H9 (cell line): ENCODE data around the gene LRP5. TPM values are rescaled to one million over a fixed set of nuclear protein-coding genes. Genes with fewer than 3 reads are reported as not detected.

Source experiments
- DNase-seq: peaks from one replicate; pipeline ENCODE4 v3.0.0-alpha.2; 2017
- H2AFZ ChIP-seq: one replicate; pipeline ENCODE4 v1.6.1; 2013; ENCODE audit warnings: mild to moderate bottlenecking, low read length, control low read depth, moderate library complexity
- H2AK5ac ChIP-seq: 2 replicates; pipeline ENCODE4 v1.6.1; 2013; ENCODE audit warnings: low read length, control low read depth, mixed read lengths; ENCODE audit not compliant: insufficient read length
- H2BK120ac ChIP-seq: one replicate; pipeline ENCODE4 v1.6.1; 2013; ENCODE audit warnings: low read depth, mild to moderate bottlenecking, low read length, control low read depth, inconsistent platforms; ENCODE audit not compliant: poor library complexity, severe bottlenecking
- H2BK12ac ChIP-seq: 2 replicates; pipeline ENCODE4 v1.6.1; 2013; ENCODE audit warnings: low read length, control low read depth, mixed read lengths, low read depth; ENCODE audit not compliant: insufficient read length
- H2BK15ac ChIP-seq: 2 replicates; pipeline ENCODE4 v1.6.1; 2013; ENCODE audit warnings: low read depth, low read length, control low read depth
- H2BK20ac ChIP-seq: one replicate; pipeline ENCODE4 v1.6.1; 2013; ENCODE audit warnings: low read depth, mild to moderate bottlenecking, low read length, control low read depth, inconsistent platforms; ENCODE audit not compliant: poor library complexity, severe bottlenecking
- H2BK5ac ChIP-seq: 2 replicates; pipeline ENCODE4 v1.6.1; 2013; ENCODE audit warnings: low read length, control low read depth, mixed read lengths; ENCODE audit not compliant: insufficient read length
- H3K14ac ChIP-seq: 2 replicates; pipeline ENCODE4 v1.6.1; 2013; ENCODE audit warnings: low read length, control low read depth; ENCODE audit not compliant: insufficient read depth
- H3K18ac ChIP-seq: 2 replicates; pipeline ENCODE4 v1.6.1; 2013; ENCODE audit warnings: low read depth, mild to moderate bottlenecking, mixed read lengths, low read length, control low read depth; ENCODE audit not compliant: insufficient read length
- H3K23ac ChIP-seq: 2 replicates; pipeline ENCODE4 v1.6.1; 2013; ENCODE audit warnings: low read length, control low read depth, mixed read lengths, low read depth; ENCODE audit not compliant: insufficient read length
- H3K23me2 ChIP-seq: 2 replicates; pipeline ENCODE4 v1.6.1; 2013; ENCODE audit warnings: low read depth, mild to moderate bottlenecking, mixed read lengths, low read length, control low read depth; ENCODE audit not compliant: insufficient read length, poor library complexity, severe bottlenecking
- H3K27ac ChIP-seq: 2 replicates; pipeline ENCODE4 v1.5.1; 2013; ENCODE audit warnings: low read length, control low read depth, mixed read lengths, low read depth; ENCODE audit not compliant: insufficient read length
- H3K27me3 ChIP-seq: 2 replicates; pipeline ENCODE4 v1.6.1; 2013; ENCODE audit warnings: low read length, control low read depth, inconsistent platforms; ENCODE audit not compliant: insufficient read depth
- H3K4ac ChIP-seq: 2 replicates; pipeline ENCODE4 v1.6.1; 2013; ENCODE audit warnings: low read depth, mild to moderate bottlenecking, control low read depth, inconsistent platforms, low read length, moderate library complexity
- H3K4me1 ChIP-seq: 2 replicates; pipeline ENCODE4 v1.6.1; 2013; ENCODE audit warnings: low read length, control low read depth, inconsistent platforms; ENCODE audit not compliant: insufficient read depth
- H3K4me2 ChIP-seq: 2 replicates; pipeline ENCODE4 v1.6.1; 2013; ENCODE audit warnings: low read length, control low read depth, mixed read lengths; ENCODE audit not compliant: insufficient read length, insufficient read depth
- H3K56ac ChIP-seq: 2 replicates; pipeline ENCODE4 v1.6.1; 2013; ENCODE audit warnings: low read depth, mild to moderate bottlenecking, mixed read lengths, low read length, control low read depth; ENCODE audit not compliant: insufficient read length
- H3K79me1 ChIP-seq: 2 replicates; pipeline ENCODE4 v1.6.1; 2013; ENCODE audit warnings: low read depth, mild to moderate bottlenecking, moderate library complexity, low read length, control low read depth, inconsistent platforms; ENCODE audit not compliant: insufficient read depth, poor library complexity, severe bottlenecking
- H3K79me2 ChIP-seq: 2 replicates; pipeline ENCODE4 v1.6.1; 2013; ENCODE audit warnings: low read length, control low read depth, inconsistent platforms; ENCODE audit not compliant: insufficient read depth
- H3K9ac ChIP-seq: 2 replicates; pipeline ENCODE4 v1.6.1; 2013; ENCODE audit warnings: low read length, control low read depth, mixed read lengths; ENCODE audit not compliant: insufficient read length; ENCODE audit errors: extremely low read depth
- H3K9me3 ChIP-seq: one replicate; pipeline ENCODE4 v1.6.1; 2013; ENCODE audit warnings: low read depth, low read length, inconsistent platforms; ENCODE audit not compliant: control insufficient read depth
- H3T11ph ChIP-seq: one replicate; pipeline ENCODE4 v1.6.1; 2013; ENCODE audit warnings: mild to moderate bottlenecking, low read length, control low read depth, inconsistent platforms
- H4K20me1 ChIP-seq: one replicate; pipeline ENCODE4 v1.6.1; 2013; ENCODE audit not compliant: control insufficient read depth, insufficient read length, insufficient read depth
- H4K5ac ChIP-seq: 2 replicates; pipeline ENCODE4 v1.6.1; 2013; ENCODE audit warnings: low read depth, mild to moderate bottlenecking, mixed read lengths, low read length, control low read depth; ENCODE audit not compliant: insufficient read length
- H4K8ac ChIP-seq: replicated peaks from 2 replicates; pipeline ENCODE4 v1.6.1; 2013; ENCODE audit warnings: low read length, control low read depth, mixed read lengths, low read depth; ENCODE audit not compliant: insufficient read length
- H4K91ac ChIP-seq: 2 replicates; pipeline ENCODE4 v1.6.1; 2013; ENCODE audit warnings: low read depth, mild to moderate bottlenecking, moderate library complexity, mixed read lengths, low read length, control low read depth; ENCODE audit not compliant: insufficient read length
- H3K27ac Mint-ChIP-seq, 3 experiments: 2 replicates in 2 of 3; 3 replicates in 1 of 3; pipeline ENCODE4 v1.8.0; 2020 to 2021; ENCODE audit warnings: mixed read lengths in 3 of 3, mild to moderate bottlenecking in 1 of 3, moderate library complexity in 1 of 3
- H3K27me3 Mint-ChIP-seq: 2 replicates; pipeline ENCODE4 v1.8.0; 2021; ENCODE audit warnings: low read depth, mild to moderate bottlenecking, moderate library complexity, mixed read lengths
- H3K36me3 Mint-ChIP-seq, 3 experiments: 2 replicates in 2 of 3; 3 replicates in 1 of 3; pipeline ENCODE4 v1.8.0; 2020 to 2021; ENCODE audit warnings: low read depth in 3 of 3, mixed read lengths in 3 of 3; ENCODE audit not compliant: insufficient read depth in 1 of 3
- H3K4me1 Mint-ChIP-seq, 2 experiments: 2 replicates each; pipeline ENCODE4 v1.8.0; 2020; ENCODE audit warnings: mixed read lengths in 2 of 2
- H3K4me3 Mint-ChIP-seq, 2 experiments: 2 replicates in 1 of 2; 3 replicates in 1 of 2; pipeline ENCODE4 v1.8.0; 2020 to 2021; ENCODE audit warnings: mild to moderate bottlenecking in 2 of 2, mixed read lengths in 2 of 2, moderate library complexity in 1 of 2
- H3K9me3 Mint-ChIP-seq, 2 experiments: 2 replicates in 1 of 2; 3 replicates in 1 of 2; pipeline ENCODE4 v1.8.0; 2020; ENCODE audit warnings: mild to moderate bottlenecking in 2 of 2, mixed read lengths in 2 of 2, moderate library complexity in 1 of 2
- WGBS: extraction: QIAGEN DNeasy Blood & Tissue Kit; methylation state at CpG from one replicate; pipeline ENCODE4 v1.1.7; 2013; ENCODE audit warnings: missing lambda C conversion rate, low lambda C conversion rate, mixed read lengths; ENCODE audit not compliant: insufficient read length; ENCODE audit errors: extremely low coverage; 5-methylcytosine and 5-hydroxymethylcytosine counted together
- total RNA-seq: library from RNA; stranded (reverse); gene quantifications from 2 replicates; pipeline ENCODE4 v1.2.1, GENCODE V29; 2021
- TF ChIP-seq, protein P1 (sequence below): fragments of 200-600 bp; sonication (generic); conservative IDR thresholded peaks from 3 replicates; pipeline ENCODE4 v1.8.0; 2021; ENCODE audit warnings: antibody characterized with exemption, mild to moderate bottlenecking

Gene LRP5
- total RNA-seq, 1 experiment from 2014 or later, result 38.4 TPM

DNA sequence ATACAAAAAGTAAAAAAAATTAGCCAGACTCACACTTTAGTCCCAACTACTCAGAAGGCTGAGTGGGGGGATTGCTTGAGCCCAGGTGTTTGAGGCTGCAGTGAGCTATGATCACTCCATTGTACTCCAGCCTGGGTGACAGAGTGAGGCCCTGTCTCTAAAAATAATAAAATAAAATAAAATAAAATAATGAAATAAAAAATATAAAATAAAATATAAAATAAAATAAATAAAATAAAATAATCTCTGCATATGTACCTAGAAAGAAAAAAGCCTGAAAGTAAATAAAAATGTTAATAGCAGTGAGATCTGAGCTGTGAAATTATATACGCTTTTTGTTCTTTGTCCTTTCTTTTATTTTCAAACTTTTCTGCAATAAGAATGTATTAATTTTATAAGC lies 17.1 kb upstream of the LRP5 start:
- no peak for DNase-seq
- H3K14ac ChIP-seq, result no peak overlapping the region
- H4K5ac ChIP-seq, result no peak overlapping the region
- H3K4ac ChIP-seq, result no peak overlapping the region
- no peak overlapping the region for H3K56ac ChIP-seq
- no peak overlapping the region for H3K18ac ChIP-seq
- no peaks in the 10 kb centered on the region; a peak in 1 of 7 replicates for H3K36me3 Mint-ChIP-seq
- H2BK12ac ChIP-seq, result no peak overlapping the region
- H3K9me3 Mint-ChIP-seq, result peaks cover 4% of the 10 kb centered on the region in 2 experiments
- peaks cover 2% of the 10 kb centered on the region for H3K27me3 Mint-ChIP-seq
- no peaks in the 10 kb centered on the region for H3K27me3 ChIP-seq
- H3K23ac ChIP-seq, result no peak overlapping the region
- H3K9me3 ChIP-seq, result peaks cover 4% of the 10 kb centered on the region
- no peaks in the 10 kb centered on the region for H3K23me2 ChIP-seq
- H2AFZ ChIP-seq, result no peak overlapping the region
- TF ChIP-seq, protein P1, sequence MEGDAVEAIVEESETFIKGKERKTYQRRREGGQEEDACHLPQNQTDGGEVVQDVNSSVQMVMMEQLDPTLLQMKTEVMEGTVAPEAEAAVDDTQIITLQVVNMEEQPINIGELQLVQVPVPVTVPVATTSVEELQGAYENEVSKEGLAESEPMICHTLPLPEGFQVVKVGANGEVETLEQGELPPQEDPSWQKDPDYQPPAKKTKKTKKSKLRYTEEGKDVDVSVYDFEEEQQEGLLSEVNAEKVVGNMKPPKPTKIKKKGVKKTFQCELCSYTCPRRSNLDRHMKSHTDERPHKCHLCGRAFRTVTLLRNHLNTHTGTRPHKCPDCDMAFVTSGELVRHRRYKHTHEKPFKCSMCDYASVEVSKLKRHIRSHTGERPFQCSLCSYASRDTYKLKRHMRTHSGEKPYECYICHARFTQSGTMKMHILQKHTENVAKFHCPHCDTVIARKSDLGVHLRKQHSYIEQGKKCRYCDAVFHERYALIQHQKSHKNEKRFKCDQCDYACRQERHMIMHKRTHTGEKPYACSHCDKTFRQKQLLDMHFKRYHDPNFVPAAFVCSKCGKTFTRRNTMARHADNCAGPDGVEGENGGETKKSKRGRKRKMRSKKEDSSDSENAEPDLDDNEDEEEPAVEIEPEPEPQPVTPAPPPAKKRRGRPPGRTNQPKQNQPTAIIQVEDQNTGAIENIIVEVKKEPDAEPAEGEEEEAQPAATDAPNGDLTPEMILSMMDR, result no peak
- no peak overlapping the region for H3K4me3 Mint-ChIP-seq
- no peak overlapping the region for H2AK5ac ChIP-seq
- no peaks in the 10 kb centered on the region for H4K20me1 ChIP-seq
- H2BK5ac ChIP-seq, result no peak overlapping the region
- no peak overlapping the region for H3K27ac ChIP-seq
- H4K8ac ChIP-seq, result no peak overlapping the region
- no peak overlapping the region for H4K91ac ChIP-seq
- H2BK20ac ChIP-seq, result no peak overlapping the region
- no peak overlapping the region for H2BK15ac ChIP-seq
- no peak overlapping the region for H3T11ph ChIP-seq
- H3K79me2 ChIP-seq, result no peaks in the 10 kb centered on the region
- WGBS, result no CpG with 5 or more reads among the region's 1 CpG
- no peak overlapping the region for H3K4me2 ChIP-seq
- no peaks in the 10 kb centered on the region; the same call in 1 of the 2 replicates for H3K4me1 ChIP-seq
- no peaks in the 10 kb centered on the region for H3K79me1 ChIP-seq
- no peak overlapping the region; a peak in 1 of 7 replicates for H3K27ac Mint-ChIP-seq
- H3K9ac ChIP-seq, result no peak overlapping the region
- H2BK120ac ChIP-seq, result no peak overlapping the region
- peaks cover 0 to 2% of the 10 kb centered on the region in 2 experiments; a peak in 1 of 4 replicates for H3K4me1 Mint-ChIP-seq
